SK-N-SH (cell line): ENCODE measurements around the gene IL22RA1. TPM values are rescaled to one million over a fixed set of nuclear protein-coding genes. Genes with fewer than 3 reads are reported as not detected.

ENCODE experiments used
- CTCF ChIA-PET: fragments of 300-600, 350-600 bp; formaldehyde crosslinking; extraction: SDS; loops from one replicate; lab custom pipeline; 2021; lab: Yijun Ruan, JAX
- POLR2A ChIA-PET: fragments of 350-600 bp; sonication (Branson Sonifier 250); formaldehyde crosslinking; extraction: SDS; loops from one replicate; lab custom pipeline; 2020; ENCODE audit warnings: antibody characterized with exemption, inconsistent platforms; lab: Yijun Ruan, JAX
- DNase-seq: peaks from one replicate; pipeline ENCODE4 v3.0.0; 2012
- H2AFZ ChIP-seq: fragments of 200-600 bp; sonication (generic); 2 replicates; pipeline ENCODE4 v1.8.1; 2016; ENCODE audit warnings: antibody characterized with exemption, mild to moderate bottlenecking, low read depth
- H3F3A ChIP-seq: fragments of 200-600 bp; sonication (generic); replicated peaks from 2 replicates; pipeline ENCODE3; 2016; ENCODE audit warnings: antibody characterized with exemption, mild to moderate bottlenecking; ENCODE audit not compliant: insufficient read depth
- H3K27ac ChIP-seq, 2 experiments: fragments of 200-500 bp in 1 of 2; fragments of 200-600 bp in 1 of 2; sonication (Bioruptor generic) in 1 of 2; sonication (generic), shearing (Covaris generic) in 1 of 2; 2 replicates each; pipeline versions ENCODE4 v1.5.1 to v1.6.1; 2014 to 2016; ENCODE audit warnings: low read depth in 2 of 2, inconsistent platforms in 1 of 2, low read length in 1 of 2, mild to moderate bottlenecking in 1 of 2, mixed read lengths in 1 of 2
- H3K27me3 ChIP-seq: fragments of 200-600 bp; sonication (generic), shearing (Covaris generic); 2 replicates; pipeline ENCODE4 v1.6.1; 2016; ENCODE audit warnings: mixed run types; ENCODE audit not compliant: insufficient read depth
- H3K36me3 ChIP-seq, 2 experiments: fragments of 200-500 bp in 1 of 2; fragments of 200-600 bp in 1 of 2; sonication (Bioruptor generic) in 1 of 2; sonication (generic) in 1 of 2; replicated peaks in 1 of 2; 2 replicates each; pipeline versions ENCODE3 to v1.5.1; 2014 to 2016; ENCODE audit warnings: low read length in 1 of 2, mild to moderate bottlenecking in 1 of 2; ENCODE audit not compliant: insufficient read depth in 2 of 2, control insufficient read depth in 1 of 2
- H3K4me1 ChIP-seq, 2 experiments: fragments of 200-500 bp in 1 of 2; fragments of 200-600 bp in 1 of 2; sonication (Bioruptor generic) in 1 of 2; sonication (generic), shearing (Covaris generic) in 1 of 2; 2 replicates each; pipeline versions ENCODE4 v1.5.1 to v1.6.1; 2014 to 2016; ENCODE audit warnings: low read depth in 1 of 2, low read length in 1 of 2, mixed run types in 1 of 2; ENCODE audit not compliant: insufficient read depth in 2 of 2, control insufficient read depth in 1 of 2
- H3K4me2 ChIP-seq: fragments of 200-600 bp; sonication (generic), shearing (Covaris generic); 2 replicates; pipeline ENCODE4 v1.6.1; 2017; ENCODE audit warnings: mixed run types
- H3K4me3 ChIP-seq, 2 experiments: fragments of 200-500 bp in 1 of 2; fragments of 200-600 bp in 1 of 2; sonication (Bioruptor generic) in 1 of 2; sonication (generic), shearing (Covaris generic) in 1 of 2; 2 replicates each; pipeline versions ENCODE4 v1.5.1 to v1.8.1; 2014 to 2016; ENCODE audit warnings: low read depth in 2 of 2, inconsistent platforms in 1 of 2, low read length in 1 of 2, mild to moderate bottlenecking in 1 of 2, mixed read lengths in 1 of 2, moderate library complexity in 1 of 2
- H3K79me2 ChIP-seq: fragments of 200-600 bp; sonication (generic); 2 replicates; pipeline ENCODE4 v1.8.1; 2017; ENCODE audit warnings: mild to moderate bottlenecking; ENCODE audit not compliant: insufficient read depth
- H3K9ac ChIP-seq: fragments of 200-600 bp; sonication (generic); 2 replicates; pipeline ENCODE4 v1.6.1; 2017; ENCODE audit warnings: mixed run types
- H3K9me2 ChIP-seq: fragments of 200-600 bp; sonication (generic); 2 replicates; pipeline ENCODE4 v1.6.1; 2017; ENCODE audit warnings: mixed run types
- H3K9me3 ChIP-seq: fragments of 200-600 bp; sonication (generic); 2 replicates; pipeline ENCODE4 v1.6.1; 2017; ENCODE audit warnings: mixed run types, mild to moderate bottlenecking, moderate library complexity
- H4K20me1 ChIP-seq: fragments of 200-600 bp; sonication (generic); 2 replicates; pipeline ENCODE4 v1.6.1; 2017; ENCODE audit warnings: mild to moderate bottlenecking, mixed run types; ENCODE audit not compliant: insufficient read depth
- CTCF ChIP-seq: fragments of 200-600 bp; sonication (generic); IDR thresholded peaks from 2 replicates; pipeline ENCODE4 v1.6.1; 2017; ENCODE audit warnings: antibody characterized with exemption, mild to moderate bottlenecking, moderate library complexity
- EZH2phosphoT487 ChIP-seq: fragments of 200-600 bp; sonication (generic); IDR thresholded peaks from 2 replicates; pipeline ENCODE4 v1.6.1; 2017; ENCODE audit warnings: low read depth, mixed run types, mild to moderate bottlenecking, antibody characterized with exemption, moderate library complexity, borderline replicate concordance
- GABPA ChIP-seq: IDR thresholded peaks from 2 replicates; pipeline ENCODE4 v1.4.0; 2012; ENCODE audit warnings: low read depth, mild to moderate bottlenecking
- IRF3 ChIP-seq: fragments of 150-350 bp; IDR thresholded peaks from 2 replicates; pipeline ENCODE4 v1.6.1; 2016; ENCODE audit warnings: mild to moderate bottlenecking, low read depth, low read length
- NFIC ChIP-seq: IDR thresholded peaks from 2 replicates; pipeline ENCODE4 v1.4.0; 2012; ENCODE audit warnings: borderline replicate concordance
- PBX3 ChIP-seq: IDR thresholded peaks from 2 replicates; pipeline ENCODE4; 2012
- POLR2AphosphoS5 ChIP-seq: IDR thresholded peaks from 2 replicates; pipeline ENCODE4 v1.6.1; 2012; ENCODE audit warnings: low read depth, low read length
- RCOR1 ChIP-seq: fragments of 150-350 bp; IDR thresholded peaks from 2 replicates; pipeline ENCODE4 v1.6.1; 2017; ENCODE audit warnings: antibody characterized with exemption, low read length
- REST ChIP-seq: IDR thresholded peaks from 2 replicates; pipeline ENCODE4 v1.6.1; 2012; ENCODE audit warnings: mild to moderate bottlenecking, low read depth, low read length, moderate library complexity
- RFX5 ChIP-seq: IDR thresholded peaks from 2 replicates; pipeline ENCODE4 v1.6.1; 2012; ENCODE audit warnings: mild to moderate bottlenecking, improper control_type of control experiment, low read length
- SMC3 ChIP-seq: IDR thresholded peaks from 2 replicates; pipeline ENCODE4 v1.6.1; 2012; ENCODE audit warnings: low read depth, low read length, improper control_type of control experiment
- TAF1 ChIP-seq: IDR thresholded peaks from 2 replicates; pipeline ENCODE4 v1.6.1; 2012; ENCODE audit warnings: low read depth, mild to moderate bottlenecking, low read length, moderate library complexity, borderline replicate concordance
- TCF12 ChIP-seq: IDR thresholded peaks from 2 replicates; pipeline ENCODE4 v1.4.0; 2012
- TEAD4 ChIP-seq: IDR thresholded peaks from 2 replicates; pipeline ENCODE4 v1.4.0; 2012; ENCODE audit warnings: mild to moderate bottlenecking, borderline replicate concordance; ENCODE audit not compliant: insufficient read depth
- USF1 ChIP-seq: IDR thresholded peaks from 2 replicates; pipeline ENCODE4 v1.4.0; 2012; ENCODE audit warnings: low read depth, borderline replicate concordance
- USF2 ChIP-seq: fragments of 150-350 bp; IDR thresholded peaks from 2 replicates; pipeline ENCODE4 v1.6.1; 2017; ENCODE audit warnings: antibody characterized with exemption, low read length, low read depth, borderline replicate concordance
- WGBS: methylation state at CpG from one replicate; pipeline ENCODE4 v1.1.6; 2017; ENCODE audit warnings: low lambda C conversion rate; 5-methylcytosine and 5-hydroxymethylcytosine counted together
- polyA plus RNA-seq, 3 experiments: library from polyadenylated mRNA; depleted of rRNA; stranded (reverse); fragments of >200 nt; gene quantifications; 2 replicates each; pipeline ENCODE4 v1.2.3, GENCODE V29; 2012

The IL22RA1 gene
- polyA plus RNA-seq, 1 of the 3 experiments (the other 2 are of a cell fraction): 0.03 TPM

GRCh38 chr1:24134376-24134775 is 8.6 kb downstream of the IL22RA1 start:
- 50% methylated on average over 3 of the region's 3 CpGs for WGBS
- Histone ChIP-seq H3K27me3 (no peaks in the 10 kb centered on the region; the same call in 1 of the 2 replicates), H3K79me2 (no peaks in the 10 kb centered on the region), H3K36me3 (no peaks in the 10 kb centered on the region), H3K9me2 (no peaks in the 10 kb centered on the region), H4K20me1 (no peaks in the 10 kb centered on the region), H2AFZ (no peak overlapping the region), H3K4me2 (no peak overlapping the region), H3K27ac (no peak overlapping the region)
- POLR2A ChIA-PET: no interaction called here
- no peak for TF ChIP-seq TEAD4
- TF ChIP-seq EZH2phosphoT487: no peak
- TF ChIP-seq POLR2AphosphoS5: no peak
- no peak for TF ChIP-seq NFIC
- no peak for TF ChIP-seq SMC3
- no peak for TF ChIP-seq USF2
- TF ChIP-seq REST: no peak
- TF ChIP-seq CTCF: no peak
- no peak for TF ChIP-seq TAF1
- TF ChIP-seq RCOR1: no peak
- no peak for TF ChIP-seq USF1
- TF ChIP-seq RFX5: no peak
- TF ChIP-seq IRF3: no peak
- no peak for TF ChIP-seq TCF12
- no peak for TF ChIP-seq PBX3
- TF ChIP-seq GABPA: no peak
- TF ChIP-seq, all 33 proteins: peak for 0
- H3K9me3 ChIP-seq: no peaks in the 10 kb centered on the region; the same call in 1 of the 2 replicates
- H3K4me1 ChIP-seq: no peaks in the 10 kb centered on the region
- no peaks in the 10 kb centered on the region for H3F3A ChIP-seq
- no peak overlapping the region for H3K9ac ChIP-seq
- no peak overlapping the region for H3K4me3 ChIP-seq
- no peak for DNase-seq
- CTCF ChIA-PET: interaction anchor here (1.0 to 1.9 kb wide), 2 partner anchors 16 to 257 kb away, joined by 4 to 10 read pairs; no protein-coding TSS in a partner anchor
